Astrocyte of the spinal cord (primary cell): Measurements from ENCODE around the gene SMCO3.
A peak's percentile ranks its signal among the peaks of the same experiment; 100 is the strongest.

Experiments
- DNase-seq: peaks from one replicate; pipeline ENCODE4 v3.0.0; 2011; ENCODE audit warnings: low read depth, low spot score
- H3K4me3 ChIP-seq: 2 replicates; pipeline ENCODE4 v1.5.1; 2011; ENCODE audit warnings: low read depth, mild to moderate bottlenecking, low read length, moderate library complexity
- in situ Hi-C: cut with HindIII; loops from 2 replicates; pipeline ENCODE4 v1.10.0; 2017; ENCODE audit warnings: low sequenced_read_pairs
- TF ChIP-seq, protein P1 (sequence below): IDR thresholded peaks from 2 replicates; pipeline ENCODE4 v1.5.1; 2012; ENCODE audit warnings: low read depth, mild to moderate bottlenecking, low read length, inconsistent platforms

Gene SMCO3

DNA sequence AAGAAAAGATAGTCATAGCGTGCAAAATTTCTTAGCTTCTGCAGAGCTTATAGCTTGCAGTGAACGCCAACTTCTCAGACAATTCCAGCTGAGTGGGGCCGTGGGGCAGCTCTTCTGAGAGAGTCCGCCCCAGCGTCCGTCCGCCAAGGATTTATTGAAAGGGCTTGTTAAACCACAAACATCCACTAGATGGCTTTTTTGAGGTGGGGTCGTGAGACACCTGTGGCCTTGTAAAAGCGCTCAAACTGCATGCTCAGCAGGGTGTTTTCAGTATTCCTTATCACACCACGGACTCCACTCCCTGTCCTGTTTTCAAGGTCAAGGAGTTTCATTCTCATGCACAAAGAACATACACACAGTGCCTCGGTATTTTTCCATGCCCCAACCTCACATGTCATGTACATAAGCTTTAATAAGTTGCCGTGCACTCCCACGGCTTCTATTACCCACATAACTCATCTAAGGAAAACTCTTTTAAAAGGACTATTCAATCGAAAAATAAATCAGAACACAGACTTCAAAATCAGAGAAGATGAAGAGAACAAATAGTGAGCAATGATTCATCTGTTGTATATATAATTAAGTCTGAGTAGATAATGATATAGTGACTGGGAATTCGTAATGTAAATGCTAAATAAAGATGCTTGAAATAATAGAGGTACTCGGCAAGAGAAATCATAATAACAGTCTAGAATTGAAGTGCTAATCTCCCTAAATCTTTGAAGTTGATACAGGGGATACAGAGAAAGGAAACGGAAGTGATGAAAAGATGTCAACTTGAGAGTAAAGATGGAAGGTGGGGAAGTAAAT is 57.4 kb downstream of the SMCO3 start:
- DNase-seq: no peak
- TF ChIP-seq, protein P1, sequence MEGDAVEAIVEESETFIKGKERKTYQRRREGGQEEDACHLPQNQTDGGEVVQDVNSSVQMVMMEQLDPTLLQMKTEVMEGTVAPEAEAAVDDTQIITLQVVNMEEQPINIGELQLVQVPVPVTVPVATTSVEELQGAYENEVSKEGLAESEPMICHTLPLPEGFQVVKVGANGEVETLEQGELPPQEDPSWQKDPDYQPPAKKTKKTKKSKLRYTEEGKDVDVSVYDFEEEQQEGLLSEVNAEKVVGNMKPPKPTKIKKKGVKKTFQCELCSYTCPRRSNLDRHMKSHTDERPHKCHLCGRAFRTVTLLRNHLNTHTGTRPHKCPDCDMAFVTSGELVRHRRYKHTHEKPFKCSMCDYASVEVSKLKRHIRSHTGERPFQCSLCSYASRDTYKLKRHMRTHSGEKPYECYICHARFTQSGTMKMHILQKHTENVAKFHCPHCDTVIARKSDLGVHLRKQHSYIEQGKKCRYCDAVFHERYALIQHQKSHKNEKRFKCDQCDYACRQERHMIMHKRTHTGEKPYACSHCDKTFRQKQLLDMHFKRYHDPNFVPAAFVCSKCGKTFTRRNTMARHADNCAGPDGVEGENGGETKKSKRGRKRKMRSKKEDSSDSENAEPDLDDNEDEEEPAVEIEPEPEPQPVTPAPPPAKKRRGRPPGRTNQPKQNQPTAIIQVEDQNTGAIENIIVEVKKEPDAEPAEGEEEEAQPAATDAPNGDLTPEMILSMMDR: peak; percentile 42
- no peak overlapping the region for H3K4me3 ChIP-seq
- in situ Hi-C loops: no loop called here
